ENCODE results near the gene CCSER1. TPM values are rescaled to one million over a fixed set of nuclear protein-coding genes. Genes with fewer than 3 reads are reported as not detected.

Gene CCSER1
- total and polyA plus RNA-seq, 2 experiments from 2014 or later = 5.2 to 23.4 TPM

GRCh38 chr4:90926957-90927356 lies 799.8 kb downstream of the CCSER1 start:
- no peak for DNase-seq (ENCODE audit: low spot score)
- Histone ChIP-seq H3K9me2 (replicated peaks; ENCODE audit: insufficient read depth) (no peaks in the 10 kb centered on the region), H3K4me1 (ENCODE audit: insufficient read depth) (no peaks in the 10 kb centered on the region), H4K20me1 (ENCODE audit: insufficient read depth, poor library complexity, severe bottlenecking) (no peaks in the 10 kb centered on the region), H3K36me3 (replicated peaks; ENCODE audit: insufficient read depth, low read depth) (no peaks in the 10 kb centered on the region), H2AFZ (no peak overlapping the region), H3K4me3 (no peak overlapping the region), H3K27me3 (no peaks in the 10 kb centered on the region), H3K9me3 (ENCODE audit: low read depth) (no peaks in the 10 kb centered on the region), H3K79me2 (no peaks in the 10 kb centered on the region), H3K27ac (no peak overlapping the region), H3K4me2 (no peak overlapping the region)
- TF ChIP-seq CTCF (IDR thresholded peaks at IDR 0.05; ENCODE audit: poor library complexity) (no peak), EZH2 (IDR thresholded peaks at IDR 0.05; ENCODE audit: borderline replicate concordance) (no peak)

GRCh38 chr4:90943311-90943710 lies 816.1 kb downstream of the CCSER1 start:
- H3K4me2 ChIP-seq = no peak overlapping the region
- H3K4me1 ChIP-seq (ENCODE audit: insufficient read depth) = no peaks in the 10 kb centered on the region

GRCh38 chr4:90946945-90947344 lies 819.8 kb downstream of the CCSER1 start:
- no peaks in the 10 kb centered on the region for H3K36me3 ChIP-seq (replicated peaks; ENCODE audit: insufficient read depth, low read depth)

More at GRCh38 chr4:90943311-90943710, 816.1 kb downstream of the CCSER1 start:
- no peaks in the 10 kb centered on the region for H3K9me2 ChIP-seq (replicated peaks; ENCODE audit: insufficient read depth)
- H2AFZ ChIP-seq = no peak overlapping the region
- H3K36me3 ChIP-seq (replicated peaks; ENCODE audit: insufficient read depth, low read depth) = no peaks in the 10 kb centered on the region
- H3K27me3 ChIP-seq = no peaks in the 10 kb centered on the region
- H3K27ac ChIP-seq = no peak overlapping the region
- no peaks in the 10 kb centered on the region for H3K9me3 ChIP-seq (ENCODE audit: low read depth)
- no peak for DNase-seq (ENCODE audit: low spot score)
- no peak for TF ChIP-seq EZH2phosphoT487 (IDR thresholded peaks at IDR 0.05; ENCODE audit: low read depth, severe bottlenecking, unreplicated experiment)
- TF ChIP-seq CTCF (IDR thresholded peaks at IDR 0.05; ENCODE audit: poor library complexity) = no peak
- TF ChIP-seq EZH2 (IDR thresholded peaks at IDR 0.05; ENCODE audit: borderline replicate concordance) = no peak
- no peaks in the 10 kb centered on the region for H3K79me2 ChIP-seq
- H3K4me3 ChIP-seq = no peak overlapping the region
- H4K20me1 ChIP-seq (ENCODE audit: insufficient read depth, poor library complexity, severe bottlenecking) = no peaks in the 10 kb centered on the region
- 92% methylated on average over 6 of the region's 6 CpGs for WGBS (ENCODE audit: low lambda C conversion rate, missing lambda C conversion rate)

More at GRCh38 chr4:90946945-90947344, 819.8 kb downstream of the CCSER1 start:
- no peak for TF ChIP-seq EZH2 (IDR thresholded peaks at IDR 0.05; ENCODE audit: borderline replicate concordance)
- TF ChIP-seq CTCF (IDR thresholded peaks at IDR 0.05; ENCODE audit: poor library complexity) = no peak
- no peak for TF ChIP-seq EZH2phosphoT487 (IDR thresholded peaks at IDR 0.05; ENCODE audit: low read depth, severe bottlenecking, unreplicated experiment)
- 87% methylated on average over 3 of the region's 3 CpGs for WGBS (ENCODE audit: low lambda C conversion rate, missing lambda C conversion rate)
- Histone ChIP-seq H3K27ac (no peak overlapping the region), H2AFZ (no peak overlapping the region), H3K4me3 (no peak overlapping the region), H3K4me2 (no peak overlapping the region), H3K4me1 (ENCODE audit: insufficient read depth) (peaks cover 7% of the 10 kb centered on the region), H3K9me3 (ENCODE audit: low read depth) (no peaks in the 10 kb centered on the region), H3K79me2 (no peaks in the 10 kb centered on the region), H3K27me3 (no peaks in the 10 kb centered on the region), H4K20me1 (ENCODE audit: insufficient read depth, poor library complexity, severe bottlenecking) (no peaks in the 10 kb centered on the region), H3K9me2 (replicated peaks; ENCODE audit: insufficient read depth) (no peaks in the 10 kb centered on the region)
- DNase-seq (ENCODE audit: low spot score) = no peak

Measured in hepatocyte (in vitro differentiated cells).